TTC549 (cell line): ENCODE data around the gene SPCS1.
"Not testable (repeated sequence)": the region's sequence is repeated elsewhere in the genome, so short reads cannot be mapped to it uniquely, and the experiment has no call there.

Experiments
- FAIRE-seq: peaks from 2 replicates; lab custom pipeline; 2012; peaks lifted over from hg19 to GRCh38; lab: Jason Lieb, UNC

SPCS1 gene

GRCh38 chr3:52695798-52696671 lies 9.9 kb upstream of the SPCS1 start:
- FAIRE-seq: no peak

GRCh38 chr3:52696830-52697631 lies 8.9 kb upstream of the SPCS1 start:
- FAIRE-seq: no peak

GRCh38 chr3:52697632-52697965 lies 8.3 kb upstream of the SPCS1 start:
- no peak for FAIRE-seq

GRCh38 chr3:52703341-52703740 lies 2.6 kb upstream of the SPCS1 start:
- FAIRE-seq: no peak

- no peak for FAIRE-seq
Observed at GRCh38 chr3:52704611-52705437, 1.1 kb upstream of the SPCS1 start.

GRCh38 chr3:52705438-52705687 lies 543 bp upstream of the SPCS1 start:
- FAIRE-seq: no peak

GRCh38 chr3:52707585-52707984 lies 1.7 kb downstream of the SPCS1 start:
- FAIRE-seq: no peak

GRCh38 chr3:52710512-52710911 lies 4.6 kb downstream of the SPCS1 start:
- FAIRE-seq: no peak

- no peak for FAIRE-seq
Observed at GRCh38 chr3:52712291-52713212, 6.6 kb downstream of the SPCS1 start.

- FAIRE-seq: no peak
Observed at GRCh38 chr3:52714335-52715302, 8.7 kb downstream of the SPCS1 start.

- no peak for FAIRE-seq
Observed at GRCh38 chr3:52715714-52716305, 9.9 kb downstream of the SPCS1 start.

- FAIRE-seq: no peak
Observed at GRCh38 chr3:52719618-52720017, 13.7 kb downstream of the SPCS1 start.

- no peak for FAIRE-seq
Observed at GRCh38 chr3:52721002-52721729, 15.3 kb downstream of the SPCS1 start.

- FAIRE-seq: no peak
Observed at GRCh38 chr3:52721730-52722008, 15.8 kb downstream of the SPCS1 start.

- FAIRE-seq: no peak
Observed at GRCh38 chr3:52722491-52722890, 16.6 kb downstream of the SPCS1 start.

GRCh38 chr3:52723935-52724334 lies 18.0 kb downstream of the SPCS1 start:
- no peak for FAIRE-seq

GRCh38 chr3:52724511-52724910 lies 18.6 kb downstream of the SPCS1 start:
- FAIRE-seq: no peak

- not testable (repeated sequence) for FAIRE-seq
Observed at GRCh38 chr3:52728753-52729152, 22.8 kb downstream of the SPCS1 start.

- no peak for FAIRE-seq
Observed at GRCh38 chr3:52730681-52731080, 24.8 kb downstream of the SPCS1 start.

GRCh38 chr3:52731590-52731989 lies 25.7 kb downstream of the SPCS1 start:
- no peak for FAIRE-seq
